ENCODE results near the gene SOX11.

The SOX11 gene

DNA sequence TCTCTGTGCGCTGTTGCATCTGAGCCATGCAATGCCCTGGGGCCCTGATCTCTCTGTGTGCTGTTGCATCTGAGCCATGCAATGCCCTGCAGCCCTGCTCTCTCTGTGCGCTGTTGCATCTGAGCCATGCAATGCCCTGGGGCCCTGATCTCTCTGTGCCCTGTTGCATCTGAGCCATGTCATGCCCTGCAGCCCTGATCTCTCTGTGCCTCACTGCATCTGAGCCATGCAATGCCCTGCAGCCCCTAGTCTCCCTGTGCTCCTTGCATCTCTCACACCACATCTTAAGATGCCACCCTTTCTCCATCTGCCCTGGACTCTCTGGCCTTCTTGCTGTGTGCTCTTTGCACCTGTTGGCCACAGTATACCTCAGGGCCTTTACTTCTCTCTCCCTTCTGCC, 56.2 kb downstream of the SOX11 start:
- Histone ChIP-seq H3K79me2 (ENCODE audit: control insufficient read depth, insufficient read depth, low read length) (no peaks in the 10 kb centered on the region), H2BK15ac (replicated peaks; ENCODE audit: low read depth) (no peak overlapping the region), H3K36me3 (ENCODE audit: control insufficient read depth, insufficient read depth, low read length) (no peaks in the 10 kb centered on the region), H2BK5ac (ENCODE audit: low read length) (no peak overlapping the region), H3K4me1 (ENCODE audit: control insufficient read depth, low read depth, low read length) (no peaks in the 10 kb centered on the region), H3K23ac (ENCODE audit: low read length) (no peak overlapping the region), H3K27ac (ENCODE audit: low read depth, low read length) (no peak overlapping the region), H3K4me2 (ENCODE audit: low read length) (no peak overlapping the region), H2BK120ac (ENCODE audit: low read depth, low read length) (no peak overlapping the region), H3K79me1 (ENCODE audit: low read length) (no peaks in the 10 kb centered on the region), H2AK5ac (ENCODE audit: low read length) (no peak overlapping the region), H4K8ac (ENCODE audit: low read depth, low read length) (no peak overlapping the region), H3K9ac (ENCODE audit: low read length) (no peak overlapping the region), H3K4ac (ENCODE audit: low read depth, low read length) (no peak overlapping the region), H3K18ac (ENCODE audit: low read length) (no peak overlapping the region), H4K5ac (ENCODE audit: low read length) (no peak overlapping the region), H3K4me3 (ENCODE audit: low read length) (no peak overlapping the region), H3K56ac (ENCODE audit: low read length) (no peak overlapping the region), H3K27me3 (ENCODE audit: insufficient read depth, low read length, poor library complexity) (no peaks in the 10 kb centered on the region)
- DNase-seq: no peak
- no CpG with 5 or more reads among the region's 2 CpGs for WGBS (ENCODE audit: extremely low coverage, insufficient coverage, low lambda C conversion rate)

DNA sequence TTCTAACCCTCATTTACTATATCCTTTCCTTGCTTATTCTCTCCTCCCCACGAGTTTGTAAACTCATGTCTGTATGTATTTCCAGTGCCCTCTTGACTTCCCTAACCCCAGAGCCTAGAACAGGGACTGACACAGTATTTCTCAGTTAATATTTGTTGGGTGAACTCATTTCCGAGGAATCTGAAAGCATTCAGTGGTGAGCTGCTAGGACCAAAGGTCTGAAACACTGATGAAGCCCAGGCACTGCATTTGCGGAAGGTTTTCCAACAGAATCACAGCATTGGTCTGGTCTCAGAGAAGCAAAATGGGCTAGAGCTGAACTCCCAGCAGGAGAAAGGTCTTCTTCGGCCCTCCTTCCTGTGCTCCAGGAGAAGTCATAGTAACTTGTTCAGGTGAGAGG, 56.8 kb downstream of the SOX11 start:
- Histone ChIP-seq H2BK15ac (replicated peaks; ENCODE audit: low read depth) (no peak overlapping the region), H3K27me3 (ENCODE audit: insufficient read depth, low read length, poor library complexity) (no peaks in the 10 kb centered on the region), H3K27ac (ENCODE audit: low read depth, low read length) (no peak overlapping the region), H2AK5ac (ENCODE audit: low read length) (no peak overlapping the region), H3K18ac (ENCODE audit: low read length) (no peak overlapping the region), H2BK5ac (ENCODE audit: low read length) (no peak overlapping the region), H3K23ac (ENCODE audit: low read length) (no peak overlapping the region), H3K79me2 (ENCODE audit: control insufficient read depth, insufficient read depth, low read length) (no peaks in the 10 kb centered on the region), H4K5ac (ENCODE audit: low read length) (no peak overlapping the region), H3K79me1 (ENCODE audit: low read length) (no peaks in the 10 kb centered on the region), H3K4me3 (ENCODE audit: low read length) (no peak overlapping the region), H4K8ac (ENCODE audit: low read depth, low read length) (no peak overlapping the region), H3K9ac (ENCODE audit: low read length) (no peak overlapping the region), H3K56ac (ENCODE audit: low read length) (no peak overlapping the region), H3K4me2 (ENCODE audit: low read length) (no peak overlapping the region), H3K4ac (ENCODE audit: low read depth, low read length) (no peak overlapping the region), H2BK120ac (ENCODE audit: low read depth, low read length) (no peak overlapping the region), H3K4me1 (ENCODE audit: control insufficient read depth, low read depth, low read length) (no peaks in the 10 kb centered on the region), H3K36me3 (ENCODE audit: control insufficient read depth, insufficient read depth, low read length) (no peaks in the 10 kb centered on the region)
- WGBS (ENCODE audit: extremely low coverage, insufficient coverage, low lambda C conversion rate): no CpG with 5 or more reads among the region's 4 CpGs
- DNase-seq: no peak

DNA sequence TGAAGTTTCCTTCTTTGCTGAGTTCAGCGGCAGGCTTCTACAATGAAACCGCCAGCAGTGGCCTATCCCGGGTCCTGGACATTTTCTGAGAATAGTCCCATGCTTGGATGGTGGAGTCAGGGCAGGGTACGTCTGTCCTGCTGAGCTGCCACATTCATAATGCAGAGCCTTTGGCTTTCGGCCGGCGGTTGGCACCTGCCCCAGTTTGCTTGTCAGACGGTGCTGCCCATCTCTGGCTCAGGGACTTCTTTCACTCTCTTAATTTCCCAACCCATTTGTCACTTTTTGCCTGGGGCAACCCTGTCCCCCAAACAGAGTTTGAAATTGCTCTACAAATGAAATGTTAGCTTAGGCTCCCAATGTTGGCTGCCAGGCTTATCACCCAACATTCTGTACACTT, 57.2 kb downstream of the SOX11 start:
- Histone ChIP-seq H3K27ac (ENCODE audit: low read depth, low read length) (no peak overlapping the region), H2BK15ac (replicated peaks; ENCODE audit: low read depth) (no peak overlapping the region), H3K4ac (ENCODE audit: low read depth, low read length) (no peak overlapping the region), H3K23ac (ENCODE audit: low read length) (no peak overlapping the region), H2BK5ac (ENCODE audit: low read length) (no peak overlapping the region), H3K9ac (ENCODE audit: low read length) (no peak overlapping the region), H3K4me2 (ENCODE audit: low read length) (no peak overlapping the region), H3K4me3 (ENCODE audit: low read length) (no peak overlapping the region), H3K79me2 (ENCODE audit: control insufficient read depth, insufficient read depth, low read length) (no peaks in the 10 kb centered on the region), H2AK5ac (ENCODE audit: low read length) (no peak overlapping the region), H3K18ac (ENCODE audit: low read length) (no peak overlapping the region), H4K8ac (ENCODE audit: low read depth, low read length) (no peak overlapping the region), H3K27me3 (ENCODE audit: insufficient read depth, low read length, poor library complexity) (no peaks in the 10 kb centered on the region), H3K79me1 (ENCODE audit: low read length) (no peaks in the 10 kb centered on the region), H3K36me3 (ENCODE audit: control insufficient read depth, insufficient read depth, low read length) (no peaks in the 10 kb centered on the region), H2BK120ac (ENCODE audit: low read depth, low read length) (no peak overlapping the region), H3K56ac (ENCODE audit: low read length) (no peak overlapping the region), H4K5ac (ENCODE audit: low read length) (no peak overlapping the region), H3K4me1 (ENCODE audit: control insufficient read depth, low read depth, low read length) (no peaks in the 10 kb centered on the region)
- DNase-seq: no peak
- WGBS (ENCODE audit: extremely low coverage, insufficient coverage, low lambda C conversion rate): no CpG with 5 or more reads among the region's 8 CpGs
